Spleen (tissue), 11 donors: Measurements from ENCODE around the gene ACVR1C. TPM values are rescaled to one million over a fixed set of nuclear protein-coding genes. Genes with fewer than 3 reads are reported as not detected.
A peak's percentile ranks its signal among the peaks of the same experiment; 100 is the strongest.

Source experiments
- DNase-seq: peaks from one replicate; pipeline ENCODE4 v3.0.0-alpha.2; 2020
- H3K27ac ChIP-seq, 8 donors: fragments of 200-600 bp; sonication (generic) in 7 of 8; 1 replicate in 4 of 8; 2 replicates in 4 of 8; pipeline versions ENCODE4 v1.5.0 to v1.8.0; 2016 to 2021; ENCODE audit warnings: inconsistent platforms in 4 of 8, mild to moderate bottlenecking in 4 of 8, moderate library complexity in 1 of 8
- H3K27me3 ChIP-seq, 7 donors: fragments of 200-600 bp; sonication (generic) in 6 of 7; replicated peaks in 1 of 7; 1 replicate in 4 of 7; 2 replicates in 3 of 7; pipeline versions ENCODE4 v1.5.0 to v1.8.0; 2016 to 2021; ENCODE audit warnings: inconsistent platforms in 3 of 7, mild to moderate bottlenecking in 1 of 7
- H3K36me3 ChIP-seq, 6 donors: fragments of 200-600 bp; sonication (generic) in 5 of 6; 1 replicate in 4 of 6; 2 replicates in 2 of 6; pipeline versions ENCODE4 v1.5.0 to v1.8.0; 2016 to 2021; ENCODE audit warnings: inconsistent platforms in 2 of 6
- H3K4me1 ChIP-seq, 6 donors: fragments of 200-600 bp; sonication (generic) in 5 of 6; 1 replicate in 3 of 6; 2 replicates in 3 of 6; pipeline versions ENCODE4 v1.5.0 to v1.8.0; 2016 to 2021; ENCODE audit warnings: inconsistent platforms in 3 of 6
- H3K4me3 ChIP-seq, 8 donors: fragments of 200-600 bp; sonication (generic) in 7 of 8; 1 replicate in 4 of 8; 2 replicates in 4 of 8; pipeline versions ENCODE4 v1.5.0 to v1.8.0; 2016 to 2021; ENCODE audit warnings: inconsistent platforms in 4 of 8, mild to moderate bottlenecking in 4 of 8, moderate library complexity in 2 of 8
- H3K9me3 ChIP-seq, 8 donors: fragments of 200-600 bp; sonication (generic) in 7 of 8; 1 replicate in 4 of 8; 2 replicates in 4 of 8; pipeline versions ENCODE4 v1.5.0 to v1.8.0; 2016 to 2021; ENCODE audit warnings: inconsistent platforms in 4 of 8
- POLR2A ChIP-seq, 3 donors: fragments of 450-650 bp; IDR thresholded peaks; one replicate each; pipeline ENCODE4 v1.5.1; 2017; ENCODE audit warnings: antibody characterized with exemption in 3 of 3, mild to moderate bottlenecking in 1 of 3
- POLR2AphosphoS5 ChIP-seq, 3 donors: sonication (generic); formaldehyde crosslinking; IDR thresholded peaks; one replicate each; pipeline ENCODE4 v1.5.1; 2017; ENCODE audit warnings: antibody characterized with exemption in 3 of 3
- WGBS, 5 donors: extraction: QIAGEN DNeasy Blood & Tissue Kit in 3 of 5; methylation state at CpG; one replicate each; pipeline versions ENCODE4 v1.1.5 to v1.1.7; 2013 to 2018; 5-methylcytosine and 5-hydroxymethylcytosine counted together
- intact Hi-C: fragments of 100-400 bp; cut with DNase I; formaldehyde crosslinking; loops from one replicate; pipeline ENCODE4 v1.15.0; 2023; ENCODE audit warnings: low total_unique reads
- polyA plus RNA-seq, 3 donors: library from polyadenylated mRNA; stranded (reverse); fragments of 200-250 nt; gene quantifications; one replicate each; pipeline ENCODE4 v1.2.1, GENCODE V29; 2013
- total RNA-seq, 7 donors: library from RNA; depleted of rRNA in 3 of 7; stranded (reverse); fragments of >200 nt in 3 of 7; fragmentation: NEBNext Ultra II Directional in 4 of 7; extraction: Animal tissue kit (Norgen Biotek cat#: 25700) in 4 of 7; gene quantifications; one replicate each; pipeline versions ENCODE4 v1.1.0 to v1.2.1, GENCODE V29; 2016 to 2021
- TF ChIP-seq, protein P1 (sequence below), 11 experiments: fragments of 200-600 bp in 7 of 11; fragments of 450-650 bp in 4 of 11; sonication (generic) in 4 of 11; IDR thresholded peaks in 8 of 11; conservative IDR thresholded peaks in 3 of 11; 1 replicate in 7 of 11; 2 replicates in 4 of 11; pipeline versions ENCODE4 v1.4.0 to v1.8.0; 2016 to 2021; ENCODE audit warnings: antibody characterized with exemption in 11 of 11, inconsistent platforms in 4 of 11, mild to moderate bottlenecking in 1 of 11
- donor health status: healthy with polysubstance abuse.
- donor health status: DM: no; HTN: no; CAD: no; lungs with moderate emphysema.
- donor health status: DM: no; HTN: no; CAD: no.
- donor health status: Bipolar disorder and iron deficiency.
- donor health status: healthy.
- donor health status: DM: no; HTN: no; CAD: no.
- donor health status: DM: yes; HTN: yes; CAD: no.

The ACVR1C gene
- total and polyA plus RNA-seq, 10 donors: 0.03 to 1.4 (median 0.39) TPM

DNA sequence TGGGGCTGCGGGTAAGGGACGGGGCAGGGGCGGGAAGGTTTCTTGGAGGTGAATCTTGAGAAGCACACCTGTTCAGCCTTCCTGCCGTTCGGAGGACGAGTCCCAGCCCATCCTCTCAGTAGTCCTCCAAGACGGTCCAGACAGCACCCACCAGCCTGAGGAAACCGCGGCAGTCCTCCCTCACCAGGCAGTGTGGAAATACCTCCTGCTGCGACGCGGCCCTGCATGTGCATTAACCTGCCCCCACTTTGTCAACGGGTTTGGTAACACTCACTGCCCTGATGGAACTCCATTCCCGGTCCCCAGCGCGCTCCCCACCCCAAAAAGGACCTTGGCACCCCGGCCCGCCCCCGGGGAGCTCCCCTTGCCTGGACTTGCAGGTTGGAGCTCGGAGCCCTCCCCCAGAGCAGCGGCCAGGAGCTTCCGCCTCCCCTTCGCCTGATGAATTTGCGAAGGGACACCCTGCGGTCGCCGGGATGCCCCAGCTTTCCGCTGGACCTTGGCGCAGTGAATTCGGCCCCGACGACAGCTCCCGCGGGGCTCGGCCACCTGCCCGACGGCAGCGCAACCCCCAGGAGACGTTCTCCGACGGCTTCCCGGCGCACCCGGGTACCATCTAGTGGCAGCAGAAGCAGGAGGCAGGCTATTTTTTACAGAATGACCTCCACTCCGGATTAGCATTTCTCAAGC, 31.5 kb downstream of the ACVR1C start:
- no peaks in the 10 kb centered on the region for H3K36me3 ChIP-seq

DNA sequence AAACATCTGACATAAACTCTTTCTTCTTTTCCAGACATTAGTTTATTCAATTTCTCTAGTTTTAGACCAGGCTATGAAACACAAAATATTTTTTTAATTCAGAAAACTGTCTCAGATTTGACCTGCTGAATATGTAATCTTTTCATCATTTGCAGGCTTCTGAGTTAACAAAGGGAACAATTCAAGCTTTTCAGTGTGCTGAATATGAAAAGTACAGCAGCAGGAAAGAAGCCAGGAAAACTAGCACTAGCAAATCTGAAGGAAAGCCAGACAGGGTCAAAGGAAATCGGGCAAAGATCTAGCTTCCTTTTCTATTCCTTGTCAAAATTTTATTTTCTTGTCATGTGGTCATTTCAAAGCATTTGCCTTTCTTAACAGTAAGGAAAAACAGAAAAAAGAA, 35.3 kb downstream of the ACVR1C start:
- no peaks in the 10 kb centered on the region for H3K9me3 ChIP-seq
- TF ChIP-seq POLR2A (IDR thresholded peaks at IDR 0.05) (no peak), POLR2AphosphoS5 (IDR thresholded peaks at IDR 0.05) (no peak)
- TF ChIP-seq, protein P1, sequence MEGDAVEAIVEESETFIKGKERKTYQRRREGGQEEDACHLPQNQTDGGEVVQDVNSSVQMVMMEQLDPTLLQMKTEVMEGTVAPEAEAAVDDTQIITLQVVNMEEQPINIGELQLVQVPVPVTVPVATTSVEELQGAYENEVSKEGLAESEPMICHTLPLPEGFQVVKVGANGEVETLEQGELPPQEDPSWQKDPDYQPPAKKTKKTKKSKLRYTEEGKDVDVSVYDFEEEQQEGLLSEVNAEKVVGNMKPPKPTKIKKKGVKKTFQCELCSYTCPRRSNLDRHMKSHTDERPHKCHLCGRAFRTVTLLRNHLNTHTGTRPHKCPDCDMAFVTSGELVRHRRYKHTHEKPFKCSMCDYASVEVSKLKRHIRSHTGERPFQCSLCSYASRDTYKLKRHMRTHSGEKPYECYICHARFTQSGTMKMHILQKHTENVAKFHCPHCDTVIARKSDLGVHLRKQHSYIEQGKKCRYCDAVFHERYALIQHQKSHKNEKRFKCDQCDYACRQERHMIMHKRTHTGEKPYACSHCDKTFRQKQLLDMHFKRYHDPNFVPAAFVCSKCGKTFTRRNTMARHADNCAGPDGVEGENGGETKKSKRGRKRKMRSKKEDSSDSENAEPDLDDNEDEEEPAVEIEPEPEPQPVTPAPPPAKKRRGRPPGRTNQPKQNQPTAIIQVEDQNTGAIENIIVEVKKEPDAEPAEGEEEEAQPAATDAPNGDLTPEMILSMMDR (IDR thresholded peaks at IDR 0.05 in 8 of 11, conservative IDR thresholded peaks at IDR 0.05 in 3 of 11): no peak
- H3K27me3 ChIP-seq: peaks cover 0 to 18% (median 9%) of the 10 kb centered on the region in 7 donors
- H3K4me3 ChIP-seq: no peak overlapping the region
- no peaks in the 10 kb centered on the region for H3K36me3 ChIP-seq
- intact Hi-C loops: loop anchor here (10.0 kb wide), 2 partner anchors 89 to 289 kb away; no protein-coding TSS in a partner anchor
- 5 to 34% (median 8%) methylated on average over 1 of the region's 1 CpG for WGBS, 5 donors
- no peak overlapping the region for H3K27ac ChIP-seq
- DNase-seq: no peak
- peaks cover 0 to 8% (median 5%) of the 10 kb centered on the region in 6 donors for H3K4me1 ChIP-seq

More for the DNA sequence above, 31.5 kb downstream of the ACVR1C start:
- WGBS, 5 donors: 21 to 42% (median 25%) methylated on average over 40 to 45 of the region's 45 CpGs
- TF ChIP-seq POLR2AphosphoS5 (IDR thresholded peaks at IDR 0.05) (peak in 1 of 3 donors; percentile 14), POLR2A (IDR thresholded peaks at IDR 0.05) (no peak)
- TF ChIP-seq, protein P1 (IDR thresholded peaks at IDR 0.05 in 8 of 11, conservative IDR thresholded peaks at IDR 0.05 in 3 of 11): peak in 7 of 11 experiments; percentile 12 to 54 (median 42)
- peaks cover 0 to 24% (median 9%) of the 10 kb centered on the region in 7 donors for H3K27me3 ChIP-seq
- DNase-seq: peak; percentile 85
- intact Hi-C loops: loop anchor here (10.0 kb wide), 2 partner anchors 92 to 292 kb away; no protein-coding TSS in a partner anchor
- no peak overlapping the region for H3K27ac ChIP-seq
- peaks cover 0 to 8% (median 5%) of the 10 kb centered on the region in 6 donors for H3K4me1 ChIP-seq
- H3K4me3 ChIP-seq: peak overlapping the region in 2 of 8 donors; percentile 19 to 54
- H3K9me3 ChIP-seq: no peaks in the 10 kb centered on the region

- no peak overlapping the region for H3K4me3 ChIP-seq
- 45 to 55% (median 51%) methylated on average over 2 of the region's 2 CpGs for WGBS, 5 donors
- TF ChIP-seq POLR2A (IDR thresholded peaks at IDR 0.05) (no peak), POLR2AphosphoS5 (IDR thresholded peaks at IDR 0.05) (no peak)
- TF ChIP-seq, protein P1 (IDR thresholded peaks at IDR 0.05 in 8 of 11, conservative IDR thresholded peaks at IDR 0.05 in 3 of 11): peak in 1 of 11 experiments; percentile 14
- intact Hi-C loops: loop anchor here (10.0 kb wide), 2 partner anchors 88 to 288 kb away; no protein-coding TSS in a partner anchor
- DNase-seq: no peak
- no peaks in the 10 kb centered on the region for H3K9me3 ChIP-seq
- H3K4me1 ChIP-seq: peaks cover 0 to 8% (median 5%) of the 10 kb centered on the region in 6 donors
- H3K36me3 ChIP-seq: no peaks in the 10 kb centered on the region
- no peak overlapping the region for H3K27ac ChIP-seq
- peaks cover 0 to 13% (median 9%) of the 10 kb centered on the region in 7 donors for H3K27me3 ChIP-seq
Observed at GRCh38 chr2:157592948-157593347, 35.7 kb downstream of the ACVR1C start.

DNA sequence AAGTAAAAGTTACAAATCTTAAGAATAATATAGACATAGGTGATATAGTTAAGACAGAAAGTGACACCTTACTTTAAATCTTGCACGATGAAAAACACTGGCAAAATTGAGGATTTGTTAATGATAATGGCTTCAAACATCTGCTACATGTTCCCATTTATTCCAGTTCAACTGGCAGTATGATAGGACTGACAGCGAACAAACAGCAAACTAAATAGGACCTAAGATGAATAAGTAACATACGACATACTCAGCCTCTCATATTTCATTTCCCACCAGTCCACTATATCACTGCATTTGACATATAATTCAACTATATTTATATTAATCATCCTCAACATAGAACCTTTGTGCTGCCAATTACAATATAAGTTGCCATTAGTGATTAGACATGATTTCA, 36.3 kb downstream of the ACVR1C start:
- 84 to 94% (median 92%) methylated on average over 3 of the region's 3 CpGs for WGBS, 5 donors
- Histone ChIP-seq H3K4me1 (peaks cover 0 to 4% (median 3%) of the 10 kb centered on the region in 6 donors), H3K27ac (no peak overlapping the region), H3K36me3 (no peaks in the 10 kb centered on the region), H3K9me3 (no peaks in the 10 kb centered on the region), H3K27me3 (peaks cover 0 to 8% (median 6%) of the 10 kb centered on the region in 7 donors), H3K4me3 (no peak overlapping the region)
- TF ChIP-seq, protein P1 (IDR thresholded peaks at IDR 0.05 in 8 of 11, conservative IDR thresholded peaks at IDR 0.05 in 3 of 11): no peak
- no peak for TF ChIP-seq POLR2AphosphoS5 (IDR thresholded peaks at IDR 0.05)
- TF ChIP-seq POLR2A (IDR thresholded peaks at IDR 0.05): no peak
- intact Hi-C loops: loop anchor here (10.0 kb wide), 2 partner anchors 88 to 288 kb away; no protein-coding TSS in a partner anchor
- DNase-seq: no peak
